Measurements from ENCODE around the gene MORN1. TPM values are rescaled to one million over a fixed set of nuclear protein-coding genes. Genes with fewer than 3 reads are reported as not detected.
A peak's percentile ranks its signal among the peaks of the same experiment; 100 is the strongest.

Gene MORN1
- total and polyA plus RNA-seq, 9 of the 15 experiments (the other 6 are each of a cell fraction or from before 2014, with no cell fraction given), result 0.24 to 9.3 (median 4.2) TPM

DNA sequence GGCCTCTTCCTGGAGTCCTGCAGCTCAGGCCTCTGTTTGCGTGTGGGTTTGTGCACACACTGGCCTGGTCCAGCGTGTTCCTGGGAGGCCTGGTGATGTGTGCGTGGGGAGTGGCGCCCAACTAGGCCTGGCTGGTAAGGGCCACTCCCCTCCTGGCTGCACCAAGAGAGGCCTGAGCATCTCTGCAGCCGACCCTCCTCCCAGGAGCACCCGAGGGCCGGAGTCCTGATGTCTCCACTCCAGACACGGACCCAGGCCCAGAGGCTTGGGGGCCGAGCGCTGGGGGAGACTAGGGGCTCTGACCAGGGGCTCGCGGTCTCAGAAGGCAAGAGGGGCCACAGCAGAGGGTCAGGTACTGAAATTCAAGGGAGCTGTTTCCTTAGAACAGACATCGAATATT lies 33.3 kb downstream of the MORN1 start:
- no TSS peak for BruUV-seq (replicated peaks)
- Histone ChIP-seq H3K4me2 (ENCODE audit: insufficient read depth, low read length) (no peak overlapping the region), H3K27ac (ENCODE audit: extremely low read depth, low read depth, low read length) (no peak overlapping the region), H3K9me3 (replicated peaks; ENCODE audit: control insufficient read depth, insufficient read depth, low read depth, low read length) (no peaks in the 10 kb centered on the region; the same call in 1 of the 2 replicates), H3K9ac (ENCODE audit: insufficient read depth in 1 of 2, low read depth in 2 of 2, low read length in 2 of 2) (no peak overlapping the region), H3K36me3 (ENCODE audit: control insufficient read depth, insufficient read depth, low read length) (no peaks in the 10 kb centered on the region), H3K27me3 (ENCODE audit: control insufficient read depth in 2 of 2, insufficient read depth in 2 of 2, low read length in 2 of 2) (peaks cover 76 to 82% of the 10 kb centered on the region in 2 experiments), H3K9me1 (ENCODE audit: control insufficient read depth, insufficient read depth, low read length) (no peaks in the 10 kb centered on the region), H3K4me1 (replicated peaks in 1 of 2; ENCODE audit: control insufficient read depth in 2 of 2, insufficient read depth in 2 of 2, low read length in 2 of 2) (peaks cover 0 to 27% of the 10 kb centered on the region in 2 experiments; a peak in 1 of 5 replicates), H4K20me1 (replicated peaks; ENCODE audit: control insufficient read depth, insufficient read depth, low read length) (peaks cover 5% of the 10 kb centered on the region), H2AFZ (ENCODE audit: low read depth, low read length) (no peak overlapping the region), H3K79me2 (ENCODE audit: control insufficient read depth, insufficient read depth, low read length) (no peaks in the 10 kb centered on the region), H3K4me3 (no peak overlapping the region)
- DNase-seq (ENCODE audit: extremely low read depth in 1 of 4, low spot score in 3 of 4), result no peak
- POLR2A ChIA-PET, result interaction anchor here (0.5 to 1.6 kb wide), 5 partner anchors 23 to 182 kb away, joined by 3 to 4 read pairs (median 4); partner anchors contain the start of gene PANK4
- TF ChIP-seq ZNF263 (CRISPR knock-in tag; IDR thresholded peaks at IDR 0.05; ENCODE audit: borderline replicate concordance) (peak; percentile 53), XRCC4 (IDR thresholded peaks at IDR 0.05; ENCODE audit: extremely low read depth, insufficient read depth, insufficient read length) (no peak)
- no peak for ATAC-seq
- intact Hi-C loops (cut with micrococcal nuclease) (no loop called here), in situ Hi-C loops (cut with MboI) (no loop called here)
- 8% methylated on average over 13 of the region's 13 CpGs for WGBS (ENCODE audit: insufficient coverage, low coverage, missing lambda C conversion rate)
- CTCF ChIA-PET (ENCODE audit: low intra/inter-chr PET ratio), result no interaction called here
- no peak for FAIRE-seq

DNA sequence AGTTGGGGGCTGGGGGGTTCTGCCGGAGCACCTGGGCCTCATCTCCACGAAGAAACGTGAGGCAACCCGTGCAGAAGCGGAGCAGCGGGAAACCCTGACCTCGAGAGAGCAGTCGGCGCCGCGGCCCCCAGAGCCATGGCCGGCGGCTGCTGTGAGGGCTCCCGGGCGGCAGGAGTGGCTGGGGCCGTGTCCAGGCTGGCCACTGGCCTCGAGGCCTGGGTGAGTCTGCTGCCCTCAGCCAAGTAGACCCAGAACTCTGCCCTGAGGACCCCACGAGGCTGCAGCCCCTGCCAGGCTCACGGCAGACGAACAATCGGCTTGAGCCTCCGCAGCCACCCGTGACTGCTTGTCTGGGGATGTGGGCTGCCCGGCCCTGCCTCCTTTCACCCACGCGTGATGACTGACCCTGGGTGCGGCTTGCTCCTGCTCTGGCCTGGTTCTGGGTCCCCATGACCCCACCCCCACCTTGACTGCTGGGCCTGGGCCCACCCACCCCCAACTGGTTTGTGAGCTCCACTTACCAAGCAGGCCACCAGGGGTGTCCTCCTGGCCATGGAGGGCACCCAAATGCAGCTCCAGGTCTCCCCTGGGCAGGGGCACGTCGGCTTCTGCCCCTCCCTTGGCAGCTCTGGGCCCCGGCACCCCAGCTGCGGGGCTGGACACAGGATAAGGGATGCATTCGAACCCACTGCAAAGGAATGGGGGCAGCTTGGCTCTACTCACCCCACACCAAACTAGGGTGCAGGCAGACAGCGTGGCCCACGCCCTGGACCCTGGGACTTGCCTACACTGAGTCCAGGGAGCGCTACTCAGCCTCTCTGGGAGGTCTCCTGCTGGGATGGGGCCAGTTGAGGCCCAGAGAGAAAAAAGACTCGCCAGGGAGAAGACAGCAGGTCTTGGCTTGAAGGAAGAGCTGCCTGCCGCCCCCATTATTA lies 34.2 kb downstream of the MORN1 start:
- in situ Hi-C loops (cut with MboI) (no loop called here), intact Hi-C loops (cut with micrococcal nuclease) (no loop called here)
- ChIA-PET POLR2A (interaction anchor here (0.6 to 0.8 kb wide), 4 partner anchors 48 to 181 kb away, joined by 3 to 4 read pairs (median 4); partner anchors contain the start of gene PANK4), CTCF (ENCODE audit: low intra/inter-chr PET ratio) (no interaction called here)
- WGBS (ENCODE audit: insufficient coverage, low coverage, missing lambda C conversion rate), result 6% methylated on average over 30 of the region's 37 CpGs
- Histone ChIP-seq H3K36me3 (ENCODE audit: control insufficient read depth, insufficient read depth, low read length) (no peaks in the 10 kb centered on the region), H3K4me1 (replicated peaks in 1 of 2; ENCODE audit: control insufficient read depth in 2 of 2, insufficient read depth in 2 of 2, low read length in 2 of 2) (peaks cover 0 to 32% of the 10 kb centered on the region in 2 experiments; a peak in 1 of 5 replicates), H3K9ac (ENCODE audit: insufficient read depth in 1 of 2, low read depth in 2 of 2, low read length in 2 of 2) (no peak overlapping the region; a peak in 1 of 4 replicates), H3K79me2 (ENCODE audit: control insufficient read depth, insufficient read depth, low read length) (no peaks in the 10 kb centered on the region), H3K9me1 (ENCODE audit: control insufficient read depth, insufficient read depth, low read length) (no peaks in the 10 kb centered on the region), H2AFZ (ENCODE audit: low read depth, low read length) (no peak overlapping the region), H3K4me2 (ENCODE audit: insufficient read depth, low read length) (no peak overlapping the region), H4K20me1 (replicated peaks; ENCODE audit: control insufficient read depth, insufficient read depth, low read length) (peaks cover 5% of the 10 kb centered on the region), H3K9me3 (replicated peaks; ENCODE audit: control insufficient read depth, insufficient read depth, low read depth, low read length) (no peaks in the 10 kb centered on the region), H3K4me3 (no peak overlapping the region), H3K27me3 (ENCODE audit: control insufficient read depth in 2 of 2, insufficient read depth in 2 of 2, low read length in 2 of 2) (peaks cover 84 to 91% of the 10 kb centered on the region in 2 experiments), H3K27ac (ENCODE audit: extremely low read depth, low read depth, low read length) (no peak overlapping the region)
- DNase-seq (ENCODE audit: extremely low read depth in 1 of 4, low spot score in 3 of 4), result no peak
- ATAC-seq, result no peak
- BruUV-seq (replicated peaks), result no TSS peak
- TF ChIP-seq E2F3 (CRISPR knock-in tag; IDR thresholded peaks at IDR 0.05), result no peak
- TF ChIP-seq POLR2H (tag; IDR thresholded peaks at IDR 0.05; ENCODE audit: low read depth), result no peak
- no peak for TF ChIP-seq PCBP2 (IDR thresholded peaks at IDR 0.05; ENCODE audit: low read depth, low read length, poor library complexity, severe bottlenecking)
- TF ChIP-seq ZNF12 (CRISPR knock-in tag; IDR thresholded peaks at IDR 0.05), result no peak
- no peak for TF ChIP-seq FOSL1 (tag; conservative IDR thresholded peaks at IDR 0.05)
- TF ChIP-seq MAFG (tag; conservative IDR thresholded peaks at IDR 0.05), result no peak
- TF ChIP-seq, protein P1, sequence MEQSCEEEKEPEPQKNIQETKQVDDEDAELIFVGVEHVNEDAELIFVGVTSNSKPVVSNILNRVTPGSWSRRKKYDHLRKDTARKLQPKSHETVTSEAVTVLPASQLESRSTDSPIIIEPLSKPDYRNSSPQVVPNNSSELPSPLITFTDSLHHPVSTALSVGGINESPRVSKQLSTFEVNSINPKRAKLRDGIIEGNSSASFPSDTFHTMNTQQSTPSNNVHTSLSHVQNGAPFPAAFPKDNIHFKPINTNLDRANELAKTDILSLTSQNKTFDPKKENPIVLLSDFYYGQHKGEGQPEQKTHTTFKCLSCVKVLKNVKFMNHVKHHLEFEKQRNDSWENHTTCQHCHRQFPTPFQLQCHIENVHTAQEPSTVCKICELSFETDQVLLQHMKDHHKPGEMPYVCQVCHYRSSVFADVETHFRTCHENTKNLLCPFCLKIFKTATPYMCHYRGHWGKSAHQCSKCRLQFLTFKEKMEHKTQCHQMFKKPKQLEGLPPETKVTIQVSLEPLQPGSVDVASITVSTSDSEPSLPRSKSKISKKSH (CRISPR knock-in tag; IDR thresholded peaks at IDR 0.05), result no peak
- FAIRE-seq, result no peak

All from K562 (cell line).